GM18526 (cell line): ENCODE data around the gene TNS4.

ENCODE experiments used
- POLR2A ChIP-seq: IDR thresholded peaks from 3 replicates; pipeline ENCODE4 v1.6.1; 2011; ENCODE audit not compliant: insufficient read length; ENCODE audit errors: extremely low read depth

TNS4 gene

DNA sequence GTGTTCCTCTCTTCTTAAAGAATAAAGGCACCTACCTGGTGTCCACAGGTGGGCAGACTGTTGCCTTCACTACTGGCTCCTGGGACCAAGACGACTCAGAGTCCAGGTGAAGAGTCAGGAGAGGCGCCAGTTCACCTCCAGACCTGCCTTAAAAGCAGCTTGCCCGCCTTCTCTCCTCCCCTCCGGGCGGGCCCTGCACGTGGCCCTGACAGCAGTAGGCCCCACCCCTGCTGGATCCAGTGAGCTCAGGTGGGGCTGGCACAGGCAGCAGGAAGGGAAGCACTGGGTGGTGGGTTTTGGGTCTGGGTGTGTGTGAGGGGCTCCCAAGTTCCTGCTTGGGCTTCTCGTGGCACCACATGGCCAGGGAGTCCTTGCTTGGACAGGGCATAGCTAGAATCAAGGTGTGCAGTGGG is at the start of gene TNS4:
Gene TNS4, minus strand, starts transcription at position 125 of the 413 bp plus-strand sequence. CDS start 5,198 bp downstream, outside the sequence.
- no peak for TF ChIP-seq POLR2A

- TF ChIP-seq POLR2A = no peak
Observed at GRCh38 chr17:40550608-40551007, 49.2 kb upstream of the TNS4 start.

- TF ChIP-seq POLR2A = no peak
Observed at GRCh38 chr17:40548982-40549685, 47.7 kb upstream of the TNS4 start.

GRCh38 chr17:40548491-40548981 is 47.1 kb upstream of the TNS4 start:
- TF ChIP-seq POLR2A = no peak

- no peak for TF ChIP-seq POLR2A
Observed at GRCh38 chr17:40547785-40548478, 46.5 kb upstream of the TNS4 start.

DNA sequence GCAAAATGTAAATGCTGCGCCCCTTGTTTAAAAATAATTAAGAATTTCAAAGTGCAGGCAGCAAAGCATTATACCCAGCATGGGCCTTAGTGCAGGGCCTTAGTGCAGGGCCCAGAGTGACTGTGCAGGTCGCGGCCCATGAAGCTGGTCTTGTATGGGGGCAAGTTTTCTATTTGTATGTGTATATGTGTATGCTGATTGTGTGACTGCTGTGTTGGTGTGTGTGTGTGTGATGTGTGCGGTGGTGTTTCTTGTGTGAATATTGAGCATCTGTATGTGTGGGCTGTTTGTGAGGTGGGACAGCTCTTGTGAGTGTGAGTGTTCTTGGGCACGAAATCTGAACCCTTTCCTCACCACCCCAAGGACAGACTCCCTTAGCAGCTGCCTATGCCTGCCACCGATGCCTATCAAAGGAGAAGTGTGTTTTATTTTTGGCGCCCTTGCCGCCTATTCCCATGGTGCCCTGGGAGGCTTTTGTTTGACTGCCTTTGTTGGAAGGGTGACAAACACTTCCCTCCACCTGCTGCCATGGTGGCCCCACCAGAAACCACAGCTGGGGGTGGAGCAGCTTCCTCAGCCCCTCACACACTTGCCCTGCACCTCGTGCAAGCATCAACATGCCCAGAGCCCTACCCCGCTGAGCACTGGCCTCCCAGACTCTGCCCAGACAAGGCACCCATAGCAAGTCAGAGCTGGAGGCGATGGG is 45.8 kb upstream of the TNS4 start:
- no peak for TF ChIP-seq POLR2A

DNA sequence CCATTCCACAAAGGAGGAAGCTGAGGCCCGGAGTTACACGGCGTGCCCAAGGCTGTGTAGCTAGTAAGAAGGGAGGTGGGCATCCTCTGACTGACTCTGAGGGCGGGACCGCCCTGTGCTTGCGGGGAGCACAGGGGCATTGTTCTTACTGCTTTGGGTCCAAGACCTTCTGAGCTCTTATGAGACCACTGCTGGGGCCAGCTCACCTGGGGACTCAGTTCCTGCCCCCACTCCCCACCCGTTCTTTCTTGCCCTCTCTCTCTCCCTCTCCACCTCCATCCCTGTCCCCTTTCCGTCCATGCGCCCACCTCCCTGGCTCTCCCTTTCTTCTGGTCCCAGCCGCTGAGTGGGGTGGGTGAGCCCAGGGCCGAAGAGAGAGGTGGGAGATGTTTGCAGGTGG is 44.2 kb upstream of the TNS4 start:
- no peak for TF ChIP-seq POLR2A

DNA sequence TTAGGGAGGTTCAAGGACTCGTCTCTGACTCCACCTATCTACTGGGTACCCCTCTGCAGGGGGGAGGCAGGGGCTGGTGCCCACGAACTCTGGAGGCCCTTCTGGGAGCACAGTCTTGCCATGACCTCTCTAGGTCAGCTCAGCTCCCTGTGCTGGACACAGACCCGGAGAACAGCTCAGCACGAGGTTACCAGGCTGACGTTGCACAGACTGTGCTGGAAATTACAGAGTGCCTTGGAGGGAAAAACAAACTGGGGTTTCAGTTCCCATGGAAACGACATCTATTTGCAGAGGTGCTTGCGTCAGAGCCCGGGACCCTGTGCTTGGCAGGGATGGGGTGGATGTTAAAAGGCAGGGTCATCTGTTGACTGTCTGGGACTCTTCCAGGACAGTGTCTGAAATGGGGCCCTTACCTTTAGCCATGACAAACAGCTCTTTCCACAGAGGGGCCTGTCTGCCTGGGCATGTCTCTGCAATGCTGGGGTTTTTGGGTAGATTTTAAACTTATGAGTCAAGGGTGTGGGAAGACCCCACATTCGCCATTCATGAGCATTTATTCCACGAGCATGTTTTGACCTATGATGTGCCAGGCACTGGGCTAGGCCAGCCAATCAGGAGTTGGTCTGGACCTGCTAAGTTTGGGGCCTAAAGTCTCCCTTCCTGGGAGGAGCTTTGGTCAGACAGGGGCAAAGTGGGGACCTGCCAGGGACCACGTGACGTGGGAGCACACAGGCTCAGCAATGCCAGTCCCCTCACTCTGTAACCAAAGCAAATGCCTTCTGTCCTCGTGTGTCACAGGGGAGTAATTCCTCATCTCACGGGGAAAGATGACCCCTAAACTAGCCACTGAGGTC is 41.4 kb upstream of the TNS4 start:
- no peak for TF ChIP-seq POLR2A

GRCh38 chr17:40541873-40542557 is 40.6 kb upstream of the TNS4 start:
- no peak for TF ChIP-seq POLR2A

GRCh38 chr17:40541060-40541872 is 39.8 kb upstream of the TNS4 start:
- TF ChIP-seq POLR2A = no peak

DNA sequence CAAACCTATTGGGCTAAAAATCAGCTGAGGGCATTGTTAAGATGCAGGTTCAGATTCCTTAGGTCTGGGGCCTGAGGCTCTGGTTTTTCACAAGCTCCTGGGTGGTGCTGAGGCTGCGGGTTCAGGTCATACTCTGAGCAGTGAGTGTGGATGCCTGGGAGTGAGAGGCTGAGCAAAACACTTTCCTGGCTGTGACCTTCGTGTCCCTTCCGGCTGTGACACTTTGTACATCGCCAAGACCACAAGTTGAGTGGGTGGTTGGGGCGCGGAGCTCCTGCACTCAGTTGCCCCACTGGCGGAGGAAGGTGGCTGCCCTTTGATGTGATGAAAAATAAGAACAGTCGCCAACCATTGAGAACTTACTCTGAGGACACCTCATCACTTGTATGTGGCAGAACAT is 39.0 kb upstream of the TNS4 start:
- no peak for TF ChIP-seq POLR2A

DNA sequence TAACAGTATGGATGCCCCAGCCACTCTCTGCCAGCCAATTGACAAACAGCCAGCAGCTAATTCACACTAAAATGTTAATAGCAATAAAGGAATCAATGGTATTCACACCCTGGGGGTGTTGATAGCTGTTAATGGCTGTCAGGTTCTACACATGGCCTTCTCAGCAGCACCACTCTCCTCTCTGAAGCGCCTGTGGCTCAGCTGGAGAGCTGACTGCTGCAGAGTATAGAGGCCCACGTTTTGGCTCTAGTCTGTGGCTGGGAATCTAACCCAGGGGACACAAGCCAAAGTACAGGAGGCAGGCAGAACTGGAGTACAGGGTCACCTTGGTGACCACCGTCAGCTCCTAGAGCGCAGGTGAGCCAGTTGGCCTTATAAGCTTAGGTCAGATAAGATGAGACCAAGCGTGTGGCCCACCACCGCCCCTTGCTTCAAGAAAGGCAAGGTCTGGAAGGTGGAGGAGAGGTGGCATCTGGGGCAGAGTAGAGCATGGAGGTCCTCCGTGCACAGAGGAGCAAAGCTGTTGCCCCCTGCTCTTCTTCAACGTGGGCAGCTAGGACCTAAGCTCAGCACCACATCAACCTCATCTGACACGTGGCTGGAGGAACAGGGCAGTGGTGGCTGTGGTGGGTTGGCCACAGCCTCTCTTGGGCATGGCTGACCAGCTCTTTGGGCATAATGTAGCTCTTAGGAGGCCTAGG is 38.4 kb upstream of the TNS4 start:
- TF ChIP-seq POLR2A = no peak
